OCI-LY3 (cell line): ENCODE results near the gene MAD2L1BP.

Experiments used
- CTCF ChIP-seq: fragments of 200-600, 300-600 bp; sonication (generic); IDR thresholded peaks from 2 replicates; pipeline ENCODE4 v1.5.1; 2014; ENCODE audit warnings: antibody characterized with exemption, low read length, low read depth
- EZH2phosphoT487 ChIP-seq: fragments of 200-600 bp; shearing (Covaris generic); IDR thresholded peaks from 2 replicates; pipeline ENCODE4 v1.6.1; 2018; ENCODE audit warnings: antibody characterized with exemption, mixed run types, low read depth

- no peak for TF ChIP-seq CTCF
- no peak for TF ChIP-seq EZH2phosphoT487
These were observed 4.6 kb downstream of the MAD2L1BP start for GRCh38 chr6:43639984-43640800.
